ES-I3 (cell line): ENCODE results near the gene GATA2.

ENCODE experiments used
- H3K36me3 ChIP-seq: 2 replicates; pipeline ENCODE4 v1.6.1; 2013; ENCODE audit warnings: mild to moderate bottlenecking, low read length, control low read depth, moderate library complexity; ENCODE audit not compliant: insufficient read depth
- H3K4me1 ChIP-seq: 2 replicates; pipeline ENCODE4 v1.6.1; 2013; ENCODE audit warnings: mild to moderate bottlenecking, control low read depth, low read length; ENCODE audit not compliant: insufficient read depth
- H3K9ac ChIP-seq: 2 replicates; pipeline ENCODE4 v1.6.1; 2013; ENCODE audit warnings: low read depth, mild to moderate bottlenecking, low read length, moderate library complexity
- H3K9me3 ChIP-seq: 2 replicates; pipeline ENCODE4 v1.6.1; 2013; ENCODE audit warnings: mild to moderate bottlenecking, low read length, moderate library complexity; ENCODE audit not compliant: control insufficient read depth, insufficient read depth

Gene GATA2

DNA sequence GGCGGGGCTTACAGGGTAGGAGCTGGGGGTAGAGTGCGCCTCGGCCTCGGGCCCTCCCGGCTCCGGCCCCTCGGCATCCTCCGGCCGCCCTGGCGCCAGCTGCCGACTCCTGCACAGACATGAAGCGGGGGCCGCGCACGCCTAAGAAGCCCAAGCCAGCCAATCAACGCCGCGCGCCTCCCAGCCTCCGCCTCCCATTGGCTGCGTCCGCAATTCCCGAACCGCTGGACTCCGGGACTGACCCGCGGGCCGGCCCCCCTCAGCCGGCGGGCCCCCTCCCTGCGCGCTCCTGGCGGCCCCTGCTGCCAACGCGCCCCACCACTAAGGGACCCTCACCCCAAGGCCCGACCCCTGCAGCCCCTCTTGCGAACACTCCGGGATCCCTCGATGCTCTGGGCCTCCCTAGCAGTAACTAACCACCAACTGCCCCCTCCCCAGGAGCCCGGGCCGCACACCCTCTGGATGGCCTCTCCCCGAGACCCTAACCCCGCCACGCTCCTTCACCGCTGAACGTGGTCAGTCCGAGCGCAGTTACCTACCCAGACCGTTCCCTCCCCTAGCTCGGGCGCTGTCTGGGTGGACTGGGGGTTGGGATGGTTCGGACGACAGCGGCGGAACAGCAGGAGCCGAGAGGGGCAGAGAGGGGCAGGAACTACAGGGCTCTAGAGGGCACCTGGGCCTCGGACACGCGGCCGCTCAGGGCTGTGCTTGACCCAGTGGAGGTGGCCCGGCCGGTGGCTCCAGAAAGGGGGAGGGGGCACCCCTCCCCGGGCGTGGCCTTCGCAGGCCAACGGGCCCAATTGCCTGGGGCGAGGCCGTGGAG lies 5.0 kb downstream of the GATA2 start:
- Histone ChIP-seq H3K9me3 (no peaks in the 10 kb centered on the region), H3K36me3 (no peaks in the 10 kb centered on the region), H3K4me1 (peaks cover 22% of the 10 kb centered on the region), H3K9ac (peak overlapping the region; percentile 65; the same call in 1 of the 2 replicates)

DNA sequence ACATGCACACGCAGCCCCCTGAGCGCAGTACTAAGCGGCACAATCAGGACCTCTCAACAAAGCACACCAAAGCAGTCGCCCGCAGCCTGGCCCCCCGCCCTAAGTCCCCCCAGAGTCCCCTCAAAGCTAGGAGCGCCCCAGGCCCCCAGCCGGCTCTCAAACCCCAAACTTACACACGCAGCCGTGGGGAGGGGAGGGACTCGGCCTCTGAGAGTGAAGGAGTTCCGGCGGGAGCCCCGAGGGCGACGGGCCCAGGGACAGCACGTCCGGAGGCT lies 5.5 kb downstream of the GATA2 start:
- Histone ChIP-seq H3K9me3 (no peaks in the 10 kb centered on the region), H3K9ac (peak overlapping the region; percentile 65; the same call in 1 of the 2 replicates), H3K36me3 (no peaks in the 10 kb centered on the region), H3K4me1 (peaks cover 24% of the 10 kb centered on the region)

DNA sequence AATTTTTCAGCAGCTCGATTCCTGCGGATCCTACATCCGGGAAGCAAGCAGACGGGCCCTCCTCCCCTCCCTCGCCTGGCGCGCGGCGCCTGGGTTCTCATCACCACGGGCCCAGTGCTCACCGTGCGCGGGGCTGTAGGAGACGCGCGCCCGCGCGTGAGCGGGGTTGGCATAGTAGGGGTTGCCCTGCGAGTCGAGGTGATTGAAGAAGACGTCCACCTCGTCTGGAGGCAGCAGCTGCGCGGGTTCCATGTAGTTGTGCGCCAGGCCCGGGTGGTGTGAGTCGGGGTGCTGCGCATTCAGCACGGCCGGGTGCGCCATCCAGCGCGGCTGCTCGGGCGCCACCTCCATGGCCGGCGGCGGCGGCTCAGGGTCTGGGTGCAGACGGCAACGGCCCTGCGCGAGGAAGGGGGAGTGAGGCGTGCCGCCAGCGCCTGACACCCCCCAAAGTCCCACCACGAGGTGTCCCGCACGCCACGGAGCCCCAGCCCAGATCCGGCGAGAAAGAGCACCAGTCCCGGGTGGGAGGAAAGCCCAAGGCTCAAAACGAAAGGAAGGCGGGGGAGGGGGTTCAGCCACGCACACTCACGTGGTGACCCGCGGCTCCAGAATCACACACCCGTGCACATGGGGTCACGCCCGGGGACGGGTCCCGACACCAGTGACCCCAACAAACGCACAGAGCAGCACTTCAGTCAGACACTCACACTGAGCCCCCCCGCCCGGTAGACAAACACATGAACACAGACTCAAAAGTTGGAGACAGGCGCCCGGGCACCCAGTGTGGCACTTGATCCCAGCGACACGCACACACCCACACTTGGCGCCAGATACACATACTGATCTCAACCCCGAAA lies 6.1 kb downstream of the GATA2 start:
- Histone ChIP-seq H3K9ac (peak overlapping the region; percentile 65; the same call in 1 of the 2 replicates), H3K36me3 (no peaks in the 10 kb centered on the region), H3K4me1 (peaks cover 29% of the 10 kb centered on the region), H3K9me3 (no peaks in the 10 kb centered on the region)

DNA sequence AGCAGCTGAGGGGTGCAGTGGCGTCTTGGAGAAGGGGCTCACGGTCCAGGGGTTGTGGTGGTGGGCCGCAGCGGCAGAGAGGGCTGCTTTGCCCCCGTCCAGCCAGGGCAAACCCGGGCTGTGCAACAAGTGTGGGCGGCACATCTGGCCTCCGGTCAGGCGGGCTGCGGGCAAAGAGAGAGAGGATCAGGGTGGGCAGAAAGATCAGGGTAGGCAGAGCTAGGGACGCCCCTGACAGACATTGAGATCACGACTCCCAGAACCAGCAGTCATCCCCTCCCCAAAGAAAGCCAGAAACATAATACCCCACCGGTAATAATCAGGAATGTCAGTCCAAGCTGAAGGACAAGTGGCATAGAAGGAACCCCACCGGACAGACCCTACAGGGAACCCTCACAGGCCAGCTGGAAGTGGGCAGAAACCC lies 6.8 kb downstream of the GATA2 start:
- Histone ChIP-seq H3K9ac (peak overlapping the region; percentile 65; the same call in 1 of the 2 replicates), H3K9me3 (no peaks in the 10 kb centered on the region), H3K4me1 (peaks cover 32% of the 10 kb centered on the region), H3K36me3 (no peaks in the 10 kb centered on the region)

DNA sequence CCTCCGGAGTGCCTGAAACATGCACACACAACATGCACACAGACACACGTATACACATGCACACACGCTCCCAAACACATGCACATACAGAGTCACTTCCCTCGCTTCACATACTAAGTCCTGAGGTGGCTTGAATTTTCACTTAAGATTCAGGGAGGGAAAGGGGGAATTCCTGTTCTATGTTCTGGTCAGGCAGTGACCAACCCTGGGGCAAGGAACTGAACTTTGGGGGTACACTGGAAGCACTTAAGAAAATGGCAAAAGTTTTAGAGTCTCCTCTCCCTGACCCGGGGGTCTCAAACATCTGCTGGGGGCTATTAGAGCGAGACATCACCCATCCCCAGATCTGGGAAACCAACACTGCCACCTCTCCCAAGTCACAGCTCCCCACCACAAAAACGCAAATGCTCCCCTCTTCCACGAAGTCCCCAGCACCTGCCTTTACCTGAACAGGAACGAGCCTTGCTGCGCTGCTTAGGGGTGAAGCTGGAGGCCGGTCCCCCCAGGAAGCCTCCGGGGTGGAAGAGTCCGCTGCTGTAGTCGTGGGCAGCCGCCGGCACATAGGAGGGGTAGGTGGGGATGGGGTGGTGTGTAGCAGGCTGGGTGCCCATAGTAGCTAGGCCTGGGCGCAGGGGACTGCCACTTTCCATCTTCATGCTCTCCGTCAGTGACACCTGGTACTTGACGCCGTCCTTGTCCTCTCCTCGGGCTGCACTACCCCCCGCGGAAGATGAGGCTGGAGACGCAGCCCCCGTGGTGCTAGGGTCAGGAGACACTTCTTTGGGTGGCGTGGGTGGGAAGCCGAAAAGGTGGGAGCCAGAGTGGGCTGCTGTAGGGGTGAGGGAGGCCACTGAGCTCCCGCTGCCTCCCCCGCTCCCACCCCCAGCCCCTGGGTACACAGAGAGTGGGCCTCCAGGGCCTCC lies 7.5 kb downstream of the GATA2 start:
- Histone ChIP-seq H3K36me3 (no peaks in the 10 kb centered on the region), H3K9ac (no peak overlapping the region; the same call in 1 of the 2 replicates), H3K4me1 (peaks cover 32% of the 10 kb centered on the region), H3K9me3 (no peaks in the 10 kb centered on the region)

DNA sequence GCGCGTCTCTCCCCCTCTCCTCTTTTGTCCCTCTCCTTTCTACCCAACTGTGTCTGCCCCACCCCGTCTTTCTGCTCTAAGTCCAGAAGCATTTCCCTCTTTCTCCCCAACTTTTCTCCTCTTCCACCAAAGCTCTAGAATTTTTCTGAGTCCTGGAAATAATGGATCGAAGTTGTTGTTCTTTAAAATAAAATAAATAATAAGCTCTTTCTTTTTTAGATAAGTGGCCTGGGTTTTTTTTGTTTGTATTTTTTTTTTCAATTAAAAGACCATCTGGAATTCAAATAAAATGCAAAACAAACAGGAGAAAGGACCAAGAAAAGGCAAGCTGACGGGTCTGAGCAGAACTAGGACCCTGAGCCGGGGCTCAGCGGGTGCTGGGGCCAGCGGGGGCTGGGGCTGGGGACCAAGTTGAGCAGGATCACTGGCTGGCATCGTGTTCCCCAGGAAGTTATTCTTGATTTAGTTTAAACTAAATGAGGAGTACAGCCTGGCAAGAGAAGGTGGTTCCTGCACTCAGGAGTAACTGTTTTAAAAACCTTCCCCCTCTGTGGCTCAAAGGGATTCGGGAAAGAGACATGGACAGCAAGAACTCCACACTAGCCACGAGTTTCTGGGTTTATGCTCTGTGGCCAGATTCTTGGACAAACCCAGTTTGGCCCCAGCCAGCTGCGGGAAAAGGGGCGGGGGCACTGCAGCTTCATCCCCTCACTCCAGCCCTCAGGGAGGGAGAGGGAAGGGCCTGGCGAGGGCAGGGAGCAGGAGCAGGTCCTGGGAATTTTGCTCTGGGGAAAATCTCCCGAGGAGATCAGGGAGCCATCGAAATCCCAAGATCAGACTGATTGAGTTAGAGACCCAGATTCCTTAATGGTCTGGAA lies 8.4 kb downstream of the GATA2 start:
- Histone ChIP-seq H3K9me3 (no peaks in the 10 kb centered on the region), H3K9ac (peak overlapping the region; percentile 19; the same call in 1 of the 2 replicates), H3K36me3 (no peaks in the 10 kb centered on the region)

DNA sequence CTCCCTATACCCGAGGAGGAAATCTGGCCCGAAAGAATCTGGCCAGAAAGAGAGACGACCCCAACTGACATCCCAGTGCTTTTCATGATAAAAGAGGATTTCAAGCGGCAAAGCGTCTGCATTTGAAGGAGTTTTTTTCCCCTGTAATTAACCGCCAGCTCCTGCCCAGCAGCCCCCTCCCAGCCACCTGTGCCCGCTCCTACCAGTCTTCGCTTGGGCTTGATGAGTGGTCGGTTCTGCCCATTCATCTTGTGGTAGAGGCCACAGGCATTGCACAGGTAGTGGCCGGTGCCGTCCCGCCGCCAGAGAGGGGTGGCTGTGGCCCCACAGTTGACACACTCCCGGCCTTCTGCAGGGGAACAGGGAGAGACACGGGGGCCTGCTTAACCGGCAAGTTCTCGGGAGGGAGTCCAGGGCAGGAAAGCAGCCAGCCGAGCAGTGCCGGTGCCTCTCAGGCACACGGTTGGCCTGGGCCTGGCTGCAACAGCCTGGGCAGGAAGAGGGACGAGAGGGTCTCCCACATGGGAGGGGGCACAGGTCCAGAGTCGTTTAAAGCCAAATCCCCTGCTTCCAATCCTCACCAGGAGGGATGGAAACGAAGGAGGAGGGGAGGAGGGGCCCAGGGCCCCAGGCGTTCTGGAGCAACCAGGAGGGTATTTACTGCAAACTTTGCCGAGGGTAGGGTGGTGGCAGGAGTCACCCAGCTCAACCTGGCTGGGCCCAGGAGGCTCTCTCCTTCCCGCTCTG lies 9.2 kb downstream of the GATA2 start:
- H3K36me3 ChIP-seq, result no peaks in the 10 kb centered on the region
- H3K4me1 ChIP-seq, result peaks cover 32% of the 10 kb centered on the region
- H3K9me3 ChIP-seq, result no peaks in the 10 kb centered on the region
- H3K9ac ChIP-seq, result peak overlapping the region; percentile 19; the same call in 1 of the 2 replicates

More for the DNA sequence above, 8.4 kb downstream of the GATA2 start:
- H3K4me1 ChIP-seq, result peaks cover 32% of the 10 kb centered on the region

DNA sequence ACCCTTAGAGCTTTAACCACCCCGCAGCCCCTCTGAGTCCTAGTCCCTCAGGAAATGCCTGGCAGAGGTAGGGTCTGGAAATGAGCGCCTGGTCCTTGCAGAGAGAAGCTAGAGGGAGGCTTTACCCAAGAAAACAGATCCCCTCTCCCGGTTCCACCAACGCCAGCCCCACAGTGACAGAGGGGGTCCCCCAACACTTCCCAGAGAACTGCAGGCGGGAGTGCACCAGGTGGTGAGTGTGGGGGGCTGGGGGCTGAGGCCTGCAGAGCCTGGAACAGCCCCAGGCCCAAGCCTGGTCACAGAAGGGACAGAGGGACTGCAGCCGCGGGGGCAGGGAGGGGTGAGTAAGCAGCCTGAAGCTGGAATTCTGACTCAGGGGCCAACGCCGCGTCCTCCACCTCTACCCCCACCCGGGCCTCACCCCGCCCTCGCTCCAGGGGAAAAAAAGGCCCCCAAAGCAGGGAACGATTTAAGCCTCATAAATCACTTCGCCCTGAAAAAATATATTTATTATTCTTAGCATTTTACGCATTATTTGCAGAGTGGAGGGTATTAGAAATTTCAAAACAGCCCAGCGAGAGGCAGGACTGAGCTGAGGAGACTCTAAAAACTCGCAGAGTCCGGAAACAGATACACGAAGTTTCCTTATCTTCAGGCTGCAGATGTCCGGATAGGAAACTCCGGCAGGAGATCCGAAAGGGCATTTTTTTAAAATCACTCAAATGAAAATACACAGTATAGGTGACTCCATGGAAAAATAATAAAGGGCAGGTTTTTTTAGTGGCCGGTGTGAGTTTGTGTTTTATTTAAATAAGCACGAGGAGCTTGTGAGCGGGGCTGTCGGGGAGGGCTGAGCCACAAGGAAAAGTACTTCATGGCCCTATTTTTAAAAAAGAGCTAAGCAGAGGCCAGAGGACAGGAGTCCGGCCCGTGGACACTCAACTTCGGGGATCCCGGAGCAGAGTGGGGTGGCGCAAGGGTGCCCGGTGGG lies 10.0 kb downstream of the GATA2 start:
- no peaks in the 10 kb centered on the region for H3K9me3 ChIP-seq
- peaks cover 32% of the 10 kb centered on the region for H3K4me1 ChIP-seq
- peak overlapping the region; percentile 19; the same call in 1 of the 2 replicates for H3K9ac ChIP-seq
- no peaks in the 10 kb centered on the region for H3K36me3 ChIP-seq

DNA sequence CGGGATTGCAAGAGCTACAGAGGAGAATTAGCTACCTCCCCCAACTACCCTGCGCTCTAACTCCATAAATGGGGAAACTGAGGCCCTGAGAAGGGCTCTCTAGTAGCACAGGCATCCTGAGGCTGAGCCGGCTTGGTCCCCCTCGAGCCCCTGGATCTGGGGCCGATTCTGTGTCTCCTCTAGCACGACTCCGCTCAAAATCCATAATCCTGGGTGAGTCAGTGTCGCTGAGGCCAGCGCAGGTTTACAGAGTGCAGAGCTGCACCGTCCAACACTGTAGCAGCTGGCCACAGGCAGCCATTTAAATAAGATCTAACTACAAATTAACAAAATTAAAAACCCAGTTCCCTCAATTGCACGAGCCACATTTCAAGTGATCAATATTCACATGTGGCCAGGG lies 10.8 kb downstream of the GATA2 start:
- peak overlapping the region; percentile 3; the same call in 1 of the 2 replicates for H3K9ac ChIP-seq
- peaks cover 32% of the 10 kb centered on the region for H3K4me1 ChIP-seq
- no peaks in the 10 kb centered on the region for H3K9me3 ChIP-seq
- H3K36me3 ChIP-seq, result no peaks in the 10 kb centered on the region

DNA sequence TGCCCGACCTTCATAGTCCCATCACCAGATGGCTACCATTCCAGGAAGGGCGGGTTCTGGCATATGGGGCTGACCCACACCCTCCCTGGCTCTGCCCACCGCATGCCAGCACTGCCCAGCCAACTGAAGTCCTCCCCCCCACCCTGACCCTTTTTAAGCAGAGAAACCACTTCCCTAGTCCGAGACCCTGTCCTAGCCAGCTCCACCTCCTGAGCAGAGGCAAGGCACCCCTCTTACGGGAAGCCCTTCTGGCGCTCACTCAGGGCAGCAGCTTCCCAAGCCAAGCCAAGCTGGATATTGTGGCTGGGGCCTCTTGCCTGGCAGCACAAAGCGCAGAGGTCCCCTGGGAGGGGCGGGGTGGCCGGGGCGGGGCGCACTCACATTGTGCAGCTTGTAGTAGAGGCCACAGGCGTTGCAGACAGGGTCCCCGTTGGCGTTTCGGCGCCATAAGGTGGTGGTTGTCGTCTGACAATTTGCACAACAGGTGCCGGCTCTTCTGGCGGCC lies 11.5 kb downstream of the GATA2 start:
- H3K9ac ChIP-seq, result peak overlapping the region; percentile 3; the same call in 1 of the 2 replicates
- no peaks in the 10 kb centered on the region for H3K9me3 ChIP-seq
- peaks cover 32% of the 10 kb centered on the region for H3K4me1 ChIP-seq
- H3K36me3 ChIP-seq, result no peaks in the 10 kb centered on the region

DNA sequence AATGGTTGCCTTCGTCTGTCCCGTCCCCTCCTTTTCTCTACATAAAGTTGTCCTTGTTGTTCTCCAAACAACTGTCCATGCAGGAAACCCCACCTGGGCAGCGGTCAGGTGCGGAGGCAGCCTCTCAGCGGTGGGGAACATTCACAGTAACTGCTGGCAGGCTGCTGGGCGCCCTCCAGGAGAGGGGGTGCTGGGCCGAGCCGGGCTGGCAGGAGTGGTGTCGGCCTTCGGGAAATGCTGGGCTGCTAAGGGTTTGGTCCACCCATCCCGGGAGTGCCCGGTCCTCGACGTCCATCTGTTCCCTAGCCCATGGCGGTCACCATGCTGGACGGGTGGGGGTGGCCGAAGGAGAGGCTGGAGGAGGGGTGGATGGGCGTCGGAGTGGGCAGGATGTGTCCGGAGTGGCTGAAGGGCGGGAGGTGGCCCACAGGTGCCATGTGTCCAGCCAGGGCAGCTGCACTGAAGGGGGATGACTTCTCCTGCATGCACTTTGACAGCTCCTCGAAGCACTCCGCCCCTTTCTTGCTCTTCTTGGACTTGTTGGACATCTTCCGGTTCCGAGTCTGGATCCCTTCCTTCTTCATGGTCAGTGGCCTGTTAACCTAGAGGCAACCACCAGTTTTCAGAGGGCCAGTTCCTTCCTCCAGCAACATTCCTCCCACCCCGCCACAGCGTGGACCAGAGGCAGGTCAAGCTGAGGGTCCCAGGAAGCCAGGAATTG lies 12.1 kb downstream of the GATA2 start:
- Histone ChIP-seq H3K9me3 (no peaks in the 10 kb centered on the region), H3K9ac (no peak overlapping the region), H3K36me3 (no peaks in the 10 kb centered on the region), H3K4me1 (peaks cover 32% of the 10 kb centered on the region)
